Muscle layer of colon (tissue), 2 donors: ENCODE data around the gene ARHGAP24.
"Not testable (repeated sequence)": the region's sequence is repeated elsewhere in the genome, so short reads cannot be mapped to it uniquely, and the experiment has no call there.

ENCODE experiments used
- H3K27ac ChIP-seq: one replicate; pipeline ENCODE4 v1.7.0; 2013; ENCODE audit warnings: low read depth, mild to moderate bottlenecking, low read length, moderate library complexity
- H3K27me3 ChIP-seq, 2 donors: one replicate each; pipeline ENCODE4 v1.7.0; 2013; ENCODE audit warnings: low read length in 2 of 2, mild to moderate bottlenecking in 2 of 2; ENCODE audit not compliant: insufficient read depth in 2 of 2, control insufficient read depth in 1 of 2
- H3K36me3 ChIP-seq: one replicate; pipeline ENCODE4 v1.7.0; 2013; ENCODE audit warnings: mild to moderate bottlenecking, low read length; ENCODE audit not compliant: insufficient read depth
- H3K4me1 ChIP-seq: one replicate; pipeline ENCODE4 v1.7.0; 2013; ENCODE audit warnings: mild to moderate bottlenecking, low read length; ENCODE audit not compliant: insufficient read depth
- H3K4me3 ChIP-seq, 2 donors: one replicate each; pipeline ENCODE4 v1.7.0; 2013; ENCODE audit warnings: low read length in 2 of 2, low read depth in 1 of 2, mild to moderate bottlenecking in 1 of 2, moderate library complexity in 1 of 2
- H3K9ac ChIP-seq: one replicate; pipeline ENCODE4 v1.7.0; 2013; ENCODE audit warnings: low read length
- H3K9me3 ChIP-seq: one replicate; pipeline ENCODE4 v1.7.0; 2013; ENCODE audit warnings: mild to moderate bottlenecking, low read length
- donor health status: abdominal sarcoma.
- donor health status: Adenocarcinoma of cecum.

The ARHGAP24 gene

GRCh38 chr4:86011117-86011516 is 536.2 kb downstream of the ARHGAP24 start:
- Histone ChIP-seq H3K27ac (no peak overlapping the region), H3K36me3 (no peaks in the 10 kb centered on the region), H3K27me3 (no peaks in the 10 kb centered on the region), H3K4me3 (no peak overlapping the region), H3K4me1 (no peaks in the 10 kb centered on the region), H3K9ac (no peak overlapping the region), H3K9me3 (no peaks in the 10 kb centered on the region)

- Histone ChIP-seq H3K27ac (no peak overlapping the region), H3K36me3 (no peaks in the 10 kb centered on the region), H3K9ac (no peak overlapping the region), H3K4me1 (no peaks in the 10 kb centered on the region), H3K9me3 (no peaks in the 10 kb centered on the region), H3K4me3 (no peak overlapping the region), H3K27me3 (no peaks in the 10 kb centered on the region)
These were observed 538.7 kb downstream of the ARHGAP24 start for GRCh38 chr4:86013621-86014020.

- no peak overlapping the region for H3K27ac ChIP-seq
- H3K9ac ChIP-seq, result no peak overlapping the region
- no peak overlapping the region for H3K4me3 ChIP-seq
- H3K27me3 ChIP-seq, result no peaks in the 10 kb centered on the region
- H3K36me3 ChIP-seq, result no peaks in the 10 kb centered on the region
- no peaks in the 10 kb centered on the region for H3K9me3 ChIP-seq
- no peaks in the 10 kb centered on the region for H3K4me1 ChIP-seq
These were observed 539.6 kb downstream of the ARHGAP24 start for GRCh38 chr4:86014599-86014998.

GRCh38 chr4:86015412-86016350 is 540.7 kb downstream of the ARHGAP24 start:
- H3K27me3 ChIP-seq, result no peaks in the 10 kb centered on the region
- H3K4me1 ChIP-seq, result no peaks in the 10 kb centered on the region
- H3K36me3 ChIP-seq, result no peaks in the 10 kb centered on the region
- no peak overlapping the region for H3K4me3 ChIP-seq
- H3K27ac ChIP-seq, result no peak overlapping the region
- H3K9me3 ChIP-seq, result no peaks in the 10 kb centered on the region
- no peak overlapping the region for H3K9ac ChIP-seq

- Histone ChIP-seq H3K4me1 (no peaks in the 10 kb centered on the region), H3K36me3 (no peaks in the 10 kb centered on the region), H3K27ac (no peak overlapping the region), H3K4me3 (no peak overlapping the region), H3K27me3 (no peaks in the 10 kb centered on the region), H3K9me3 (no peaks in the 10 kb centered on the region), H3K9ac (no peak overlapping the region)
These were observed 544.4 kb downstream of the ARHGAP24 start for GRCh38 chr4:86019362-86019761.

GRCh38 chr4:86019906-86020305 is 545.0 kb downstream of the ARHGAP24 start:
- H3K36me3 ChIP-seq, result no peaks in the 10 kb centered on the region
- no peaks in the 10 kb centered on the region for H3K27me3 ChIP-seq
- H3K27ac ChIP-seq, result no peak overlapping the region
- no peak overlapping the region for H3K9ac ChIP-seq
- H3K4me1 ChIP-seq, result no peaks in the 10 kb centered on the region
- H3K9me3 ChIP-seq, result no peaks in the 10 kb centered on the region
- no peak overlapping the region for H3K4me3 ChIP-seq

GRCh38 chr4:86021671-86022070 is 546.7 kb downstream of the ARHGAP24 start:
- H3K9ac ChIP-seq, H3K27ac ChIP-seq, H3K27me3 ChIP-seq, H3K36me3 ChIP-seq, H3K4me1 ChIP-seq, H3K9me3 ChIP-seq, H3K4me3 ChIP-seq: not testable (repeated sequence)

- Histone ChIP-seq H3K4me3 (no peak overlapping the region), H3K27ac (no peak overlapping the region), H3K9me3 (no peaks in the 10 kb centered on the region), H3K4me1 (no peaks in the 10 kb centered on the region), H3K9ac (no peak overlapping the region), H3K27me3 (no peaks in the 10 kb centered on the region), H3K36me3 (no peaks in the 10 kb centered on the region)
These were observed 551.8 kb downstream of the ARHGAP24 start for GRCh38 chr4:86026720-86027119.

GRCh38 chr4:86031927-86032326 is 557.0 kb downstream of the ARHGAP24 start:
- Histone ChIP-seq H3K36me3 (no peaks in the 10 kb centered on the region), H3K27me3 (no peaks in the 10 kb centered on the region), H3K27ac (no peak overlapping the region), H3K4me3 (no peak overlapping the region), H3K9me3 (no peaks in the 10 kb centered on the region), H3K4me1 (peaks cover 18% of the 10 kb centered on the region), H3K9ac (no peak overlapping the region)

GRCh38 chr4:86032476-86033022 is 557.6 kb downstream of the ARHGAP24 start:
- Histone ChIP-seq H3K9me3 (no peaks in the 10 kb centered on the region), H3K9ac (no peak overlapping the region), H3K27me3 (no peaks in the 10 kb centered on the region), H3K27ac (no peak overlapping the region), H3K36me3 (no peaks in the 10 kb centered on the region), H3K4me3 (no peak overlapping the region), H3K4me1 (peaks cover 18% of the 10 kb centered on the region)

GRCh38 chr4:86033171-86033570 is 558.2 kb downstream of the ARHGAP24 start:
- Histone ChIP-seq H3K9ac (no peak overlapping the region), H3K27ac (no peak overlapping the region), H3K4me3 (no peak overlapping the region), H3K4me1 (peaks cover 18% of the 10 kb centered on the region), H3K36me3 (no peaks in the 10 kb centered on the region), H3K9me3 (no peaks in the 10 kb centered on the region), H3K27me3 (no peaks in the 10 kb centered on the region)

- H3K9me3 ChIP-seq, result no peaks in the 10 kb centered on the region
- H3K36me3 ChIP-seq, result no peaks in the 10 kb centered on the region
These were observed 559.7 kb downstream of the ARHGAP24 start for GRCh38 chr4:86034616-86035015.

More at GRCh38 chr4:86034616-86035015, 559.7 kb downstream of the ARHGAP24 start:
- Histone ChIP-seq H3K4me3 (no peak overlapping the region), H3K4me1 (peaks cover 18% of the 10 kb centered on the region), H3K27me3 (no peaks in the 10 kb centered on the region), H3K27ac (no peak overlapping the region), H3K9ac (no peak overlapping the region)
